ENCODE data around the gene LMO7.

LMO7 gene

GRCh38 chr13:75895168-75895567 is 259.0 kb downstream of the LMO7 start:
- H3K9me3 ChIP-seq (ENCODE audit: low read length): no peaks in the 10 kb centered on the region
- H3F3A ChIP-seq (ENCODE audit: insufficient read depth, low read length): no peaks in the 10 kb centered on the region
- no peaks in the 10 kb centered on the region for H3K9me2 ChIP-seq (ENCODE audit: low read depth, low read length)
- TF ChIP-seq CTCF (IDR thresholded peaks at IDR 0.05; ENCODE audit: low read length): no peak
- H3K4me3 ChIP-seq (ENCODE audit: low read depth, low read length, poor library complexity, severe bottlenecking): no peak overlapping the region
- H3K9ac ChIP-seq (ENCODE audit: low read length): no peak overlapping the region
- no peak overlapping the region for H2AFZ ChIP-seq (ENCODE audit: low read length)
- no peak overlapping the region for H3K4me2 ChIP-seq (ENCODE audit: low read length)
- peaks cover 3% of the 10 kb centered on the region; the same call in 1 of the 2 replicates for H3K27me3 ChIP-seq (ENCODE audit: insufficient read depth, low read length)
- H3K4me1 ChIP-seq (ENCODE audit: insufficient read depth, low read length, severe bottlenecking): no peaks in the 10 kb centered on the region
- H3K36me3 ChIP-seq (ENCODE audit: insufficient read depth, low read length): no peaks in the 10 kb centered on the region
- no peak overlapping the region for H3K27ac ChIP-seq (ENCODE audit: low read depth, low read length, poor library complexity, severe bottlenecking)
- no peaks in the 10 kb centered on the region for H4K20me1 ChIP-seq (ENCODE audit: insufficient read depth, low read length)
- no peaks in the 10 kb centered on the region for H3K79me2 ChIP-seq (ENCODE audit: insufficient read depth, low read length)

- no peaks in the 10 kb centered on the region for H3K9me3 ChIP-seq (ENCODE audit: low read length)
- no peaks in the 10 kb centered on the region for H3K79me2 ChIP-seq (ENCODE audit: insufficient read depth, low read length)
- H3K9ac ChIP-seq (ENCODE audit: low read length): no peak overlapping the region
- no peaks in the 10 kb centered on the region for H3K9me2 ChIP-seq (ENCODE audit: low read depth, low read length)
- no peaks in the 10 kb centered on the region for H3K4me1 ChIP-seq (ENCODE audit: insufficient read depth, low read length, severe bottlenecking)
- TF ChIP-seq CTCF (IDR thresholded peaks at IDR 0.05; ENCODE audit: low read length) (no peak), EZH2 (IDR thresholded peaks at IDR 0.05; ENCODE audit: borderline replicate concordance, low read length) (no peak)
- H2AFZ ChIP-seq (ENCODE audit: low read length): no peak overlapping the region
- peaks cover 3% of the 10 kb centered on the region; the same call in 1 of the 2 replicates for H3K27me3 ChIP-seq (ENCODE audit: insufficient read depth, low read length)
- H3K4me2 ChIP-seq (ENCODE audit: low read length): no peak overlapping the region
- H3K27ac ChIP-seq (ENCODE audit: low read depth, low read length, poor library complexity, severe bottlenecking): no peak overlapping the region
- no peak overlapping the region for H3K4me3 ChIP-seq (ENCODE audit: low read depth, low read length, poor library complexity, severe bottlenecking)
- no peaks in the 10 kb centered on the region for H4K20me1 ChIP-seq (ENCODE audit: insufficient read depth, low read length)
- no peaks in the 10 kb centered on the region for H3F3A ChIP-seq (ENCODE audit: insufficient read depth, low read length)
- H3K36me3 ChIP-seq (ENCODE audit: insufficient read depth, low read length): no peaks in the 10 kb centered on the region
Observed at GRCh38 chr13:75896271-75896670, 260.1 kb downstream of the LMO7 start.

- Histone ChIP-seq H2AFZ (ENCODE audit: low read length) (no peak overlapping the region), H3K4me3 (ENCODE audit: low read depth, low read length, poor library complexity, severe bottlenecking) (no peak overlapping the region), H4K20me1 (ENCODE audit: insufficient read depth, low read length) (no peaks in the 10 kb centered on the region), H3F3A (ENCODE audit: insufficient read depth, low read length) (no peaks in the 10 kb centered on the region), H3K79me2 (ENCODE audit: insufficient read depth, low read length) (no peaks in the 10 kb centered on the region), H3K9me2 (ENCODE audit: low read depth, low read length) (no peaks in the 10 kb centered on the region), H3K9ac (ENCODE audit: low read length) (no peak overlapping the region), H3K9me3 (ENCODE audit: low read length) (no peaks in the 10 kb centered on the region), H3K36me3 (ENCODE audit: insufficient read depth, low read length) (no peaks in the 10 kb centered on the region), H3K4me1 (ENCODE audit: insufficient read depth, low read length, severe bottlenecking) (no peaks in the 10 kb centered on the region), H3K27me3 (ENCODE audit: insufficient read depth, low read length) (peaks cover 3% of the 10 kb centered on the region; the same call in 1 of the 2 replicates), H3K4me2 (ENCODE audit: low read length) (no peak overlapping the region), H3K27ac (ENCODE audit: low read depth, low read length, poor library complexity, severe bottlenecking) (no peak overlapping the region)
- TF ChIP-seq CTCF (IDR thresholded peaks at IDR 0.05; ENCODE audit: low read length) (no peak), EZH2 (IDR thresholded peaks at IDR 0.05; ENCODE audit: borderline replicate concordance, low read length) (no peak)
Observed at GRCh38 chr13:75897386-75897785, 261.3 kb downstream of the LMO7 start.
